SH-SY5Y (cell line): ENCODE data around the gene GIMAP1.

Experiments
- GATA2 ChIP-seq: IDR thresholded peaks from 2 replicates; pipeline ENCODE4 v1.6.1; 2011; ENCODE audit warnings: mild to moderate bottlenecking, low read depth, low read length
- GATA3 ChIP-seq: IDR thresholded peaks from 2 replicates; pipeline ENCODE4 v1.6.1; 2011; ENCODE audit warnings: low read depth, mild to moderate bottlenecking, low read length, moderate library complexity

DNA sequence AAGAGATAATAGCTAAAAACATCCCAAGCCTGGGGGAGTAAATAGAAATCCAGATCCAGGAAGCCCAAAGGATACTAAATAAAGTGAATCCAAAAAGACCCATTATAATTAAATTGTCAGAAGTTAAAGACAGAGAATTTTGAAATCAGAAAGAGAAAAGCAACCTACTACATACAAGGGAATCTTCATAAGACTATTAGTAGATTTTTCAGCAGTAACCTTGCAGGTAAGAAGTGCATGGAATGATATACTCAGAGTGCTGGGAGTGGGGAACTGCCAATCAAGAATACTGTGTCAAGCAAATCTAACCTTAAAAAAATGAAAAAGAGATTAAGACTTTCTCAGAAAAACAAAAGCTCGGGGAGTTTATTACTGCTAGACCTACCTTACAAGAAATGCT, 13.2 kb upstream of the GIMAP1 start:
- TF ChIP-seq GATA3 (no peak), GATA2 (no peak)
